Panc1 (cell line): Measurements from ENCODE around the gene NOTCH1. TPM values are rescaled to one million over a fixed set of nuclear protein-coding genes. Genes with fewer than 3 reads are reported as not detected.

Experiments
- ATAC-seq: fragments of 200-7000 bp; cut with Tn5 transposase; 2 replicates; pipeline ENCODE4 v1.9.1; 2020; ENCODE audit warnings: mild to moderate bottlenecking, moderate library complexity
- BruUV-seq: library from RNA; stranded (reverse); fragments of 400-500 nt; replicated peaks from 2 replicates; lab custom pipeline; 2021; lab: Mats Ljungman, UMichigan
- CTCF ChIA-PET: fragments of 300-600 bp; sonication (Branson Sonifier 250); formaldehyde crosslinking; loops from one replicate; lab custom pipeline; 2022; ENCODE audit warnings: antibody characterized with exemption; lab: Charles Lee
- POLR2A ChIA-PET: fragments of 300-600 bp; sonication (Branson Sonifier 250); formaldehyde crosslinking; loops from one replicate; lab custom pipeline; 2022; ENCODE audit warnings: antibody characterized with exemption; lab: Charles Lee
- DNase-seq: peaks from one replicate; pipeline ENCODE4 v3.0.0-alpha.2; 2010; ENCODE audit warnings: low read depth, low spot score
- H3K27ac ChIP-seq: 2 replicates; pipeline ENCODE4 v1.5.1; 2011; ENCODE audit warnings: mild to moderate bottlenecking, low read length, inconsistent platforms
- H3K27me3 ChIP-seq: fragments of 200-500 bp; sonication (Bioruptor generic); 2 replicates; pipeline ENCODE4 v1.6.0; 2014; ENCODE audit warnings: low read length, inconsistent platforms; ENCODE audit not compliant: control insufficient read depth, insufficient read depth
- H3K36me3 ChIP-seq: fragments of 200-500 bp; sonication (Bioruptor generic); 2 replicates; pipeline ENCODE4 v1.5.1; 2014; ENCODE audit warnings: inconsistent platforms, mild to moderate bottlenecking, low read length, moderate library complexity; ENCODE audit not compliant: control insufficient read depth, insufficient read depth
- H3K4me1 ChIP-seq: 2 replicates; pipeline ENCODE4 v1.5.1; 2011; ENCODE audit warnings: inconsistent platforms, mild to moderate bottlenecking, low read length, moderate library complexity; ENCODE audit not compliant: control insufficient read depth, insufficient read depth
- H3K4me3 ChIP-seq, 2 experiments: 2 replicates each; pipeline ENCODE4 v1.5.1; 2011 to 2012; ENCODE audit warnings: low read depth in 2 of 2, low read length in 2 of 2, mild to moderate bottlenecking in 2 of 2, inconsistent platforms in 1 of 2, moderate library complexity in 1 of 2
- H3K9me3 ChIP-seq: fragments of 200-500 bp; sonication (Bioruptor generic); 2 replicates; pipeline ENCODE4 v1.5.1; 2014; ENCODE audit warnings: low read depth, mild to moderate bottlenecking, inconsistent platforms, low read length, moderate library complexity; ENCODE audit not compliant: control insufficient read depth, insufficient read depth
- CTCF ChIP-seq: fragments of 450-650 bp; IDR thresholded peaks from 2 replicates; pipeline ENCODE4 v1.5.1; 2017; ENCODE audit warnings: mild to moderate bottlenecking
- POLR2AphosphoS5 ChIP-seq: IDR thresholded peaks from 2 replicates; pipeline ENCODE4 v1.6.1; 2012; ENCODE audit warnings: mild to moderate bottlenecking, low read depth, low read length, moderate library complexity
- SIN3A ChIP-seq: IDR thresholded peaks from 2 replicates; pipeline ENCODE4 v1.6.1; 2012; ENCODE audit warnings: low read depth, mild to moderate bottlenecking, low read length, moderate library complexity, borderline replicate concordance; ENCODE audit not compliant: insufficient read depth
- TCF7L2 ChIP-seq: IDR thresholded peaks from 2 replicates; pipeline ENCODE4 v1.6.1; 2011; ENCODE audit warnings: mild to moderate bottlenecking, low read depth, low read length, inconsistent platforms
- in situ Hi-C: cut with HindIII; loops from 2 replicates; pipeline ENCODE4 v1.10.0; 2016; ENCODE audit warnings: low sequenced_read_pairs, low pct_unique_long_range_greater_than_20kb
- intact Hi-C: fragments of 100-400 bp; cut with micrococcal nuclease; formaldehyde crosslinking; loops from one replicate; pipeline ENCODE4 v1.10.0; 2022; ENCODE audit not compliant: unreplicated experiment
- total RNA-seq: library from RNA; stranded (reverse); gene quantifications from one replicate; pipeline ENCODE4 v1.2.1, GENCODE V29; 2021; ENCODE audit not compliant: unreplicated experiment
- TF ChIP-seq, protein P1 (sequence below), 2 experiments: IDR thresholded peaks; 2 replicates each; pipeline ENCODE4 v1.6.1; 2011 to 2012; ENCODE audit warnings: low read depth in 2 of 2, control low read depth in 1 of 2, low read length in 1 of 2, mild to moderate bottlenecking in 1 of 2, moderate library complexity in 1 of 2; ENCODE audit not compliant: insufficient read depth in 1 of 2

NOTCH1 gene
- total RNA-seq, 1 experiment from 2014 or later: 13.4 TPM

DNA sequence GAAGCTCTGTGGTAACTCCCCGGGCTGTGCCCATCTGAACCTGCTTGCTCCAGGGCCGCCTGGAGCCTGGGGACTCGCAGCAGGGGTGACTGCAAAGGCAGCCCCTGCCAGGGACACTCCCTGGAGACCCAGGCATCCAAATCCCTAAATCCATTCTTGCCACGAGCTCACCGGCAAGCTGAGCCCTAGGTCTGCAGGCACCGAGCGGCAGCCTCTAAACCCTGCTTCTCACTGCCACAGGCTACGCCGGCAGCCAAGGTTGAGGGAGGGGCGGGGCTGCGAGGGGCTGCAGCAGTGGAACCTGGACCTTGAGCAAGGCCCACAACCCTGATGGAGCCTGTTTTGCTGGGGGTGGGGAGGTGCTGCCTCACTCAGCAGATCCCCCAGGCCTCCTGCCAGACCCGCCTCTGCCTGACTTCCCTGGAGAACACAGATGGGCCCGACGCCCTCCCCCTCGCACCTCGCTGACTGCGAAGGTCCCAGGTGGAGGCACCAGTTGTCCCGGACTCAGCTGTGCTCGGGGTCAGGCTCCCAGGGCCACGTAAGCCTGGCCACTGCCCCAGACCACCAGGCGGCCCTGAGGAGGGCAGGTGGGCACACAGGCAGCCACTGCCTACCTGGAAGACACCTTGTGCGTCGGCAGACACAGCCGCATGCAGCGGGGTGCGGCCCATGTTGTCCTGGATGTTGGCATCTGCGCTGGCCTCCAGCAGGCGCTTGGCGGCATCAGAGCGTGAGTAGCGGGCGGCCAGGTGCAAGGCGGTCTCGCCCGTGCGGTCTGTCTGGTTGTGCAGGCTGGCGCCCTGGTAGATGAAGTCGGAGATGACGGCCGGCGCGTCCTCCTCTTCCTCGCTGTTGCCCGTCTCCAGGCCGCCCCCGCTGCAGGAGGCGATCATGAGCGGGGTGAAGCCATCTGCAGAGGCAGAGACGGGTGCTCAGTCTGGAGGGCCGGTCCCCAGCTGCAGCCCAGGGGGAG lies 45.6 kb downstream of the NOTCH1 start:
- no TSS peak for BruUV-seq
- no peak for DNase-seq
- ChIA-PET POLR2A (no interaction called here), CTCF (interaction anchor here (0.5 to 0.6 kb wide), 2 partner anchors 67 to 200 kb away, joined by 3 to 4 read pairs; no protein-coding TSS in a partner anchor)
- Histone ChIP-seq H3K27me3 (no peaks in the 10 kb centered on the region), H3K4me3 (no peak overlapping the region), H3K9me3 (no peaks in the 10 kb centered on the region), H3K36me3 (no peaks in the 10 kb centered on the region), H3K4me1 (no peaks in the 10 kb centered on the region), H3K27ac (no peak overlapping the region)
- no peak for ATAC-seq
- TF ChIP-seq CTCF (no peak), TCF7L2 (no peak), POLR2AphosphoS5 (no peak), SIN3A (no peak)
- TF ChIP-seq, protein P1, sequence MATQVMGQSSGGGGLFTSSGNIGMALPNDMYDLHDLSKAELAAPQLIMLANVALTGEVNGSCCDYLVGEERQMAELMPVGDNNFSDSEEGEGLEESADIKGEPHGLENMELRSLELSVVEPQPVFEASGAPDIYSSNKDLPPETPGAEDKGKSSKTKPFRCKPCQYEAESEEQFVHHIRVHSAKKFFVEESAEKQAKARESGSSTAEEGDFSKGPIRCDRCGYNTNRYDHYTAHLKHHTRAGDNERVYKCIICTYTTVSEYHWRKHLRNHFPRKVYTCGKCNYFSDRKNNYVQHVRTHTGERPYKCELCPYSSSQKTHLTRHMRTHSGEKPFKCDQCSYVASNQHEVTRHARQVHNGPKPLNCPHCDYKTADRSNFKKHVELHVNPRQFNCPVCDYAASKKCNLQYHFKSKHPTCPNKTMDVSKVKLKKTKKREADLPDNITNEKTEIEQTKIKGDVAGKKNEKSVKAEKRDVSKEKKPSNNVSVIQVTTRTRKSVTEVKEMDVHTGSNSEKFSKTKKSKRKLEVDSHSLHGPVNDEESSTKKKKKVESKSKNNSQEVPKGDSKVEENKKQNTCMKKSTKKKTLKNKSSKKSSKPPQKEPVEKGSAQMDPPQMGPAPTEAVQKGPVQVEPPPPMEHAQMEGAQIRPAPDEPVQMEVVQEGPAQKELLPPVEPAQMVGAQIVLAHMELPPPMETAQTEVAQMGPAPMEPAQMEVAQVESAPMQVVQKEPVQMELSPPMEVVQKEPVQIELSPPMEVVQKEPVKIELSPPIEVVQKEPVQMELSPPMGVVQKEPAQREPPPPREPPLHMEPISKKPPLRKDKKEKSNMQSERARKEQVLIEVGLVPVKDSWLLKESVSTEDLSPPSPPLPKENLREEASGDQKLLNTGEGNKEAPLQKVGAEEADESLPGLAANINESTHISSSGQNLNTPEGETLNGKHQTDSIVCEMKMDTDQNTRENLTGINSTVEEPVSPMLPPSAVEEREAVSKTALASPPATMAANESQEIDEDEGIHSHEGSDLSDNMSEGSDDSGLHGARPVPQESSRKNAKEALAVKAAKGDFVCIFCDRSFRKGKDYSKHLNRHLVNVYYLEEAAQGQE (IDR thresholded peaks at IDR 0.05; ENCODE audit: insufficient read depth in 1 of 2, low read depth in 2 of 2, low read length in 1 of 2): no peak
- in situ Hi-C loops: no loop called here
- intact Hi-C loops: no loop called here

- BruUV-seq: no TSS peak
- CTCF ChIA-PET: interaction anchor here (0.6 kb wide), 1 partner anchor 201 kb away, joined by 3 read pairs; no protein-coding TSS in a partner anchor
- in situ Hi-C loops: no loop called here
- H3K36me3 ChIP-seq: no peaks in the 10 kb centered on the region
- H3K27ac ChIP-seq: no peak overlapping the region
- DNase-seq: no peak
- POLR2A ChIA-PET: no interaction called here
- intact Hi-C loops: no loop called here
- TF ChIP-seq CTCF (no peak), SIN3A (no peak), POLR2AphosphoS5 (no peak)
- TF ChIP-seq, protein P1 (IDR thresholded peaks at IDR 0.05; ENCODE audit: insufficient read depth in 1 of 2, low read depth in 2 of 2, low read length in 1 of 2): no peak
- no peaks in the 10 kb centered on the region for H3K4me1 ChIP-seq
- ATAC-seq: no peak
- H3K27me3 ChIP-seq: no peaks in the 10 kb centered on the region
- no peaks in the 10 kb centered on the region for H3K9me3 ChIP-seq
- no peak overlapping the region for H3K4me3 ChIP-seq
Measured at GRCh38 chr9:136499071-136499934, 46.5 kb downstream of the NOTCH1 start.
